GM12874 (cell line): Measurements from ENCODE around the gene VIPR2.

Experiments used
- TF ChIP-seq, protein P1 (sequence below): IDR thresholded peaks from 2 replicates; pipeline ENCODE4 v1.5.1; 2011; ENCODE audit warnings: low read depth, mild to moderate bottlenecking, control low read depth, low read length, moderate library complexity; ENCODE audit not compliant: insufficient read depth

Gene VIPR2

GRCh38 chr7:159119026-159119741 is 25.5 kb downstream of the VIPR2 start:
- TF ChIP-seq, protein P1, sequence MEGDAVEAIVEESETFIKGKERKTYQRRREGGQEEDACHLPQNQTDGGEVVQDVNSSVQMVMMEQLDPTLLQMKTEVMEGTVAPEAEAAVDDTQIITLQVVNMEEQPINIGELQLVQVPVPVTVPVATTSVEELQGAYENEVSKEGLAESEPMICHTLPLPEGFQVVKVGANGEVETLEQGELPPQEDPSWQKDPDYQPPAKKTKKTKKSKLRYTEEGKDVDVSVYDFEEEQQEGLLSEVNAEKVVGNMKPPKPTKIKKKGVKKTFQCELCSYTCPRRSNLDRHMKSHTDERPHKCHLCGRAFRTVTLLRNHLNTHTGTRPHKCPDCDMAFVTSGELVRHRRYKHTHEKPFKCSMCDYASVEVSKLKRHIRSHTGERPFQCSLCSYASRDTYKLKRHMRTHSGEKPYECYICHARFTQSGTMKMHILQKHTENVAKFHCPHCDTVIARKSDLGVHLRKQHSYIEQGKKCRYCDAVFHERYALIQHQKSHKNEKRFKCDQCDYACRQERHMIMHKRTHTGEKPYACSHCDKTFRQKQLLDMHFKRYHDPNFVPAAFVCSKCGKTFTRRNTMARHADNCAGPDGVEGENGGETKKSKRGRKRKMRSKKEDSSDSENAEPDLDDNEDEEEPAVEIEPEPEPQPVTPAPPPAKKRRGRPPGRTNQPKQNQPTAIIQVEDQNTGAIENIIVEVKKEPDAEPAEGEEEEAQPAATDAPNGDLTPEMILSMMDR = no peak

GRCh38 chr7:159118623-159119022 is 26.0 kb downstream of the VIPR2 start:
- TF ChIP-seq, protein P1 = no peak

GRCh38 chr7:159118197-159118595 is 26.5 kb downstream of the VIPR2 start:
- TF ChIP-seq, protein P1 = no peak

DNA sequence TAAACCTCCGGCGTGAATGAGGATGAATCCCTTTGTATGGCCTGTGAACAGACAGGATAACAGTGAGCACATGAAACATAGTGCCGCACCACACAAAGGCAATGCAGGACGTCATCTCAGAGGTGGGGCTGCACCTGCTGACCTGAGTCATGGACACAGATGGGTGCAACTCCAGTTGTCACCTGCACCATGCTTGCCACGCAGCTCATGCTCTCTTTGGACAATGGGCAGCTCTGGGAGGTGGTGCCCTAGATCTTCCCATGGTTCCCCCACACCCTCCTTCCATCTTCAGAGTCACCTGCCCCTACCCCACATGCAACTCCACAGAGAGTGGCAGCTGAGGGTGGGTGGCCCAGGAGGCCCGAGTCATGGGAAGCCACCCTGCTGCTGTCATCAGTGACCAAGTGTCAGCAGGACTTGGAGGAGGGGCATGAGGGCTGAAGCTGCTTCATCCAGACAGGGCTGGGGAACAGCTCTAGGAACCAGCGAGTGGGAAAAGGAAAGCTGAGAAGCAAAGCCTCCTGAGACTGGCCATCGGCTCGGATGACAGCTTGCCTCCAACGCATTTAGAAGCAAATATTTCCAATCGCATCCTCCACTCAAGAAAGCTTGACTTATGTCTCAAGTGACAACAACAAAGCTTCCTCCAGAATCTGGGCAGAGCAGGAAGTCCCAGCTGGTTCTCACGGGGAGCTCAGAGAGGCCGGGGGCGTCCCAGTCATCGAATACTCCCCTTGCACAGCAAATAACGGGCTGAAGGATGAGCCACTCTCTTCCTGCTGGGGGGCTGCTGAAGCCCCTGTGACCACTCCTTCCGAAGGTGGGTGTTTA is 27.1 kb downstream of the VIPR2 start:
- TF ChIP-seq, protein P1 = no peak

DNA sequence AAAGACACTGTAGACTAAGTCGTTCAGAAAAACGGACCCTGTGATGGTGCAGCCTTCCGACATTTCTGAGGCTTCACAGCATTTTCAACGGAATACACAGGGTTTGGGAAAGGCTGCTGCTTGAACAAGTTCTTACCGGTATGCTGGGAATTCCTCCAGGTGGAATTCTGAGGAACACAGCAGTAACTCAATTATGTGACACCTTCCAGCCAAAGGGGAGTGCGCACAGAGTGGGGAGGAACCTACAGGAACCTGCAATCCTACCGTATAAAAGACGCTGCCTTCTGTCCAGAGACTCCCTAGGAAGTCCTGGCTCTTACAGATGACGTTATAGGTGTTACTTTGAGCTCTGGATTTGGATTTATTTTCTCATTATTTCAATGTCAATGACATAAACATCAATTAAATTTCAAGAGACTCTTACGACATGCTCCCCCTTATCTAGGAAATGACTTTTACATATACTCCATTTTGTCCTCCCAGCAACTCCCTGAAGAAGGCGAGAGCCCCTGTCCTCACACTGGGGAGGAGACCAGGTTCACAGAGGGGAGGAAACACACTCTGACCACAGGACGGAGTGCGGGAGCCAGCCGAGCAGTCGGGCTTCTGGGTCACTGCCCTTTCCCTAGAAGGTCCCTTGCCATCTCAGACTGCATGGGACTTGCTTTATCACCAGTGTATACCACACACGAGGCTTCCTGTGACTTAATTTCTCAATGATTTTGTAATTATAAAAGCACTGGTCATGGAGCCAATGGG is 27.9 kb downstream of the VIPR2 start:
- TF ChIP-seq, protein P1 = no peak

- TF ChIP-seq, protein P1 = no peak
These were observed 28.8 kb downstream of the VIPR2 start for GRCh38 chr7:159115601-159116501.
